Measurements from ENCODE around the gene GIMD1. TPM values are rescaled to one million over a fixed set of nuclear protein-coding genes. Genes with fewer than 3 reads are reported as not detected.

The GIMD1 gene
- total RNA-seq, 1 donor = not detected

GRCh38 chr4:106316773-106317409 lies 51.7 kb downstream of the GIMD1 start:
- peak overlapping the region; percentile 91 for H3K4me3 ChIP-seq (ENCODE audit: low read depth, low read length)
- DNase-seq (ENCODE audit: low read depth) = no peak
- TF ChIP-seq, protein P1, sequence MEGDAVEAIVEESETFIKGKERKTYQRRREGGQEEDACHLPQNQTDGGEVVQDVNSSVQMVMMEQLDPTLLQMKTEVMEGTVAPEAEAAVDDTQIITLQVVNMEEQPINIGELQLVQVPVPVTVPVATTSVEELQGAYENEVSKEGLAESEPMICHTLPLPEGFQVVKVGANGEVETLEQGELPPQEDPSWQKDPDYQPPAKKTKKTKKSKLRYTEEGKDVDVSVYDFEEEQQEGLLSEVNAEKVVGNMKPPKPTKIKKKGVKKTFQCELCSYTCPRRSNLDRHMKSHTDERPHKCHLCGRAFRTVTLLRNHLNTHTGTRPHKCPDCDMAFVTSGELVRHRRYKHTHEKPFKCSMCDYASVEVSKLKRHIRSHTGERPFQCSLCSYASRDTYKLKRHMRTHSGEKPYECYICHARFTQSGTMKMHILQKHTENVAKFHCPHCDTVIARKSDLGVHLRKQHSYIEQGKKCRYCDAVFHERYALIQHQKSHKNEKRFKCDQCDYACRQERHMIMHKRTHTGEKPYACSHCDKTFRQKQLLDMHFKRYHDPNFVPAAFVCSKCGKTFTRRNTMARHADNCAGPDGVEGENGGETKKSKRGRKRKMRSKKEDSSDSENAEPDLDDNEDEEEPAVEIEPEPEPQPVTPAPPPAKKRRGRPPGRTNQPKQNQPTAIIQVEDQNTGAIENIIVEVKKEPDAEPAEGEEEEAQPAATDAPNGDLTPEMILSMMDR (IDR thresholded peaks at IDR 0.05; ENCODE audit: insufficient read depth, low read depth, low read length) = no peak

DNA sequence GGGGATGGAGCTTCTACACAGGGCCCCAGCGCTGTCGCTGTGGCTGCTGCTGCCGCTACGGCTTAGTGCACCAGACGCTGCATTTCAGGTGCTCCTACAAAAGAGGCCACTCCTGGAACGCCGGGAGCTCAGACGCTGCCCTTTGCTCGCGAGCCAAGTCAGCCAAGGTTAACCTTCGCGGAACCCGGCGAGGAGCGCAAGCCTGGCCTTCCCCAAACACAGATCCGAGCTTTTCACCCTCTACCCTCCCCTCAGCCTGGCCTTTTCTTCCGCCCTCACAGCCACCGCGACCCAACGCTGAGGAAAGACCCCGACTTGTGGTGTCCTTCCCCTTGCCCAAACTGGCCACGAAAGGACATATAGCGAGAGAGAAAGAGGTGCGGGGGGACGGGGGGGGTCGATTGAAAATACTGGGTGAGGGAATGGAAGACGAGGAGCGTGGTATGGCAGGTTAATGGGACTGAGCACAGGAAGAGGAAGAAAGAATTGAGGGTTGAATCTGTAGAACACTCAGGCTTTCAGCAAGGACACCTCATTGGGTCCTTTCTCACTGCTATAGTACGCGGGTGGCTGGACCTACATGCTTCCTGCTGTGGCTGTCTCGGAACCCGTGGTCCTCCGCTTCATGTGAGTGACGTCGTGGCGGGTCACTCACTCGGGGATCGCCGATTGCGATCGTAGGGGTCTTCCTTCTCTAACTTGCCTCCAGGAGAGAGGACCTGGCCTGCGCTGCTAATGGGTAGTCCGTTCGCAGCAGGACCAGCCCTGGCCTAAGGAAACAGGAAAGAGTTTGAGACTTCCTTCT lies 52.4 kb downstream of the GIMD1 start, which contains the start of the genes AIMP1 and TBCK:
Gene AIMP1, plus strand, starts transcription at position 583 of the 805 bp plus-strand sequence. CDS start 8,460 bp downstream, outside the sequence.
Gene TBCK, minus strand, starts transcription at position 242 of the 805 bp plus-strand sequence. CDS start 7,249 bp downstream, outside the sequence.
- peak within 1 kb of the TSS; percentile 91 for H3K4me3 ChIP-seq (ENCODE audit: low read depth, low read length)
- TF ChIP-seq, protein P1 (IDR thresholded peaks at IDR 0.05; ENCODE audit: insufficient read depth, low read depth, low read length) = no peak
- DNase-seq (ENCODE audit: low read depth) = peak; percentile 95

GRCh38 chr4:106315476-106315967 lies 53.1 kb downstream of the GIMD1 start:
- peak; percentile 33 for DNase-seq (ENCODE audit: low read depth)
- H3K4me3 ChIP-seq (ENCODE audit: low read depth, low read length) = peak overlapping the region; percentile 91
- TF ChIP-seq, protein P1 (IDR thresholded peaks at IDR 0.05; ENCODE audit: insufficient read depth, low read depth, low read length) = no peak

- peak overlapping the region; percentile 91 for H3K4me3 ChIP-seq (ENCODE audit: low read depth, low read length)
- TF ChIP-seq, protein P1 (IDR thresholded peaks at IDR 0.05; ENCODE audit: insufficient read depth, low read depth, low read length) = no peak
- no peak for DNase-seq (ENCODE audit: low read depth)
These were observed 53.6 kb downstream of the GIMD1 start for GRCh38 chr4:106314960-106315359.

- TF ChIP-seq, protein P1 (IDR thresholded peaks at IDR 0.05; ENCODE audit: insufficient read depth, low read depth, low read length) = no peak
- no peak for DNase-seq (ENCODE audit: low read depth)
- H3K4me3 ChIP-seq (ENCODE audit: low read depth, low read length) = no peak overlapping the region
These were observed 55.5 kb downstream of the GIMD1 start for GRCh38 chr4:106312997-106313522.

- peak; percentile 36 for DNase-seq (ENCODE audit: low read depth)
- TF ChIP-seq, protein P1 (IDR thresholded peaks at IDR 0.05; ENCODE audit: insufficient read depth, low read depth, low read length) = no peak
- H3K4me3 ChIP-seq (ENCODE audit: low read depth, low read length) = no peak overlapping the region
These were observed 56.2 kb downstream of the GIMD1 start for GRCh38 chr4:106312377-106312776.

Other genes starting within 250 kb of the GIMD1 start
- 41.6 and 80.3 TPM in 2 replicates for gene TBCK, start 52.6 kb downstream of the GIMD1 start, total RNA-seq
- gene AIMP1, start 52.2 kb downstream of the GIMD1 start, total RNA-seq = 24.2 and 27.6 TPM in 2 replicates

All from fibroblast of villous mesenchyme (primary cell).